GOT3 (cell line): Measurements from ENCODE around the gene PLEK.
"Not testable (repeated sequence)": the region's sequence is repeated elsewhere in the genome, so short reads cannot be mapped to it uniquely, and the experiment has no call there.

Source experiments
- DNase-seq: peaks from one replicate; lab custom pipeline; 2025; ENCODE audit warnings: mixed read lengths; lab: John Stamatoyannopoulos, UW

The PLEK gene

GRCh38 chr2:68352651-68353391, 12.3 kb upstream of the PLEK start:
- DNase-seq, result no peak

DNA sequence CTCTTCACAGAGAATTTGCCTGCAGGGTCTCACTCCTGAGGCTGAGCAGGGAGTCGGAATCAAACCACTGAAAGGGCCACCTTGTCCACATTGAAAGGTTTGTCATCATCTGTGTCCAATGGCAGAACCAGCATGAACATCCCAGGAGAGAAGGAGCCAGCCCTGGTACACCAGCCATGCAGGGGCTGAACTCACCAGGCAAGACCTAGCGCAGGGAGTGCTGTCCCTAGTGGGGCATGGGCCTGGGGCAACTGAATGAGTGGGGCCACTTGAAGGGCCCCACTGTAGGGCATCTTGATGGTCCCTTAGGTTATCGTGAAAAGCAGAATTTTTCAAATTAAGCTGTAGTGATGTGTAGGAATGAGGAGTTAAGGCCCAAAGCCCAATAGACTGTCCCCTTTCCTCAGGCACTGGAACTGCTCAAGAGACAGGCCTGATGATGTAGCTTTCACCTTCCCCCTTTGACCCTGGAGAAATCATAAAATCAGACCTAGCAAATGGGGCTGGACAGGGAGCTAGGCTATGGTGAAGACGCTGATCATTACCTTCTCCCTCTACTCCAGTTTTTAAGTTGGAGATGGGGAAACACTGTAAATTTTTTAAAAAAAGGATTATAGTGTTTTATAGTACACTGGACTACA, 8.4 kb upstream of the PLEK start:
- DNase-seq, result no peak

DNA sequence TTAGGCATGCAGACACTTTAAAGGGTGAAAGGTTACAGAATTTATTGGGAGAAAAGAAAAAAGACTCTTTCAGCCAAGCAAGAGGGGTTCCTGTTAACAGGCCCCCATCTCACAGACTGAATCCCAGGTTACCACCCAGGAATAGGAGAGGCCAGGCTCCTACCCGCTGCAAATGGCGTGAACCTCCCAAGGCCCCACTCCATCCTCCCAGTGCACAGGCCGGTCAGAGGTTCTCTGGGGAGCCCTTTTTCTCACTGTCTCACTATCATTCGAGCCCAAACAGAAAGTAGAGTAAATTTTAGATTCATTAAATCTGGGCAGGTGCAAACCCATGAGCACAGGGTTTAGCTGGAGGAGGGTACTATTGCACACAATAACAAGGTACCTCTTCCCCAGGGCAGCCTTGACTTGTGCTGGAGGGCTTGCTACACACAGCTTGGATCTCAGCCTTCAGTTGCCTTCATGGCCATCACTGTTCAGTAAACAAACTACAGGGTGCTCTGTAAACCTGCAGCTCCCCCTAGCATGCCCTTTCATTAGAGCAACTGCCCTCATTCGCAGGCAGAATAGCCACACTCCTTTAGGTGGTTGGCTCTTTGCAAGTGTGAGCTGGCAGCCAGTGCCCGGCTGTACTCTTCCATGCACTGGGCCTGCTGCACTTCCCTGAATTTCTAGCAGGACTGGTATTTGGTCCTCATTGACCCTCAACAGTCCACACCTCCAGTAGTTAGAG, 7.3 kb upstream of the PLEK start:
- peak; percentile 18 for DNase-seq

DNA sequence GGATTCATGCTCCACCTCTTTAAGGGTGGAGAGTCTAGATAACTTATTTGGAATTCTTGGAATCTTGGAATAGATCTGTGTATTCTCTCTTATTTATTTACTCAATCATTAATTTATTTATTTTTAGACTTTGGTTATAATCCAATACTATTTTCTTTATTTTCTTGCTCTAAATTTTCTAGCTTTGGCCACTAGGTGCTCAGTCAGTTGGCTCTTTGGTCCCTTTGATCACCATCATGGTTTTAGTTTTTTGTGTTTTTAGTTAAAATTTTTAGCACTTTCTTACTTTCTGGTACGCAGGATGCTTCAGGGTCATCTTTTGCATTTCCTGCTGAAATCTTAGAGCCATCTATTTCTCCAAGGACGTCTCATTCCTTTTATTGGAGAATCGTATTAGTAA, 5.2 kb upstream of the PLEK start:
- DNase-seq, result no peak

DNA sequence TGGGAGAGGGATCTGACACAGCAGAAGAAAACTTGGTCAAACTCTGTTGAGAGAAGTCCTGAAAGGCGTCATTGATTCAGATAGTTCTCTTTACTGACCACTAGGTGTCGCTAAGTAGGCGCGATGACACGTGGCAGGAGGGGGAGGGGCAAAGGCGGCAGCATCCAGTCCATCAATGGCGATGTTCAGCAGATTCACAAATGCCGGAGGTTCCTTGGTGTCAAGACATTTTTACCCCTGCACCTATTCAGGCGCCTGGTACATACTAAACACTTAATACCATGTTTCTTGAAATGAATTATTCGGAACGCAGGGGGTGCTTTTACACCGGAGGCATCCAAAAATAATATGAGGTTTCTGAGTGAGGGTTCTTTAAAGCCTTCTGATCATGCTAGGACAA, 3.0 kb upstream of the PLEK start:
- no peak for DNase-seq

GRCh38 chr2:68362749-68363148, 2.3 kb upstream of the PLEK start:
- no peak for DNase-seq

DNA sequence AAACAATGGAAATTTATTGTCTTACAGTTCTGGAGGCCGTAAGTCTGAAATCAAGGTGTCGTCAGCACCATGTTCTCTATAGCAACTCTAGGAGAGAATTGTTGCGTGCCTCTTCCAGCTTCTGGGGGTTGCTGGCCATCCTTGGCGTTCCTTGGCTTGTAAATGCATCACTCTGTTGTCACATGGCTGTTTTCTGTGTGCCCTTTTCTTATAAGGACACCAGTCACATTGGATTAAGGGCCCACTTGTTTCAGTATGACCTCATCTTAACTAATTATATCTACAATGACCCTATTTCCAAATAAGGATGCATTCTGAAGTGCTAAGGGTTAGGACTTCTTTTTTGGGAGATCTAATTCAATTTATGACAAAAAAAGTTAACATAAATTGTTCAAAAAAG, 1.4 kb upstream of the PLEK start:
- no peak for DNase-seq

- no peak for DNase-seq
Measured at GRCh38 chr2:68366083-68366560, 1.0 kb downstream of the PLEK start.

DNA sequence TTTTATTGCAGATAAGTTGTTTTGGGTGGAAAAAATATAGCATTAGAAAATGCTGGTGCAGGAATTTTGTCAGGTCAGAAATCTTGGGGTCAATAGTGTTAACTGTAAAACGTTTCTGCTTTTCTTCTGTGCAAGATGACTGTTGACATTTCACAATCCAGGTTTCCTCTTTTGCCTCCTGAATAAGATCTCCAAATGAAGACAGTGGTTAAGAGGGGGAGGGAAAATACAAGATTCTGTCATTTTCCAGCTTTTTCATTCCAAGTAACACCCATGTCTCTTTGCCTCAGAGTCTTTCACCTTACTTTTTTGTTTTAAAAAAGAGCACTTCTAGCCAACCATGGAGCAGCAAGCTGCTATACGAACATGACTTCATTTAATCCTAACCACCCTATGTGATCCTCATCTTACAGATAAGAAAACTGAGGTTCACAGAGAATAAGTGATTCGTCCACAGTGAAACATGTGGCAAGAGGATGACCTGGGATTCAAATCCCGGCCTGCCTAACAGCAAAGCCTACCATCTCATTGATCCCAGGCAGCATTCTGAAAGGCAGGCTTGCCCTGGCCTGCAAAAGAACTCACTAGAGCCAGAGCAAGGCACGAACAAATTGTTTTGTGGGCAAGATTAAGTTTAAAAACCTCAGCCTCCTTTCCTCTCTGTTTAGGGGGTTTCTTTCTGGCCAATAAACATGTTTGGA, 3.0 kb downstream of the PLEK start:
- DNase-seq, result no peak

- DNase-seq, result peak; percentile 41
Measured at GRCh38 chr2:68368654-68369336, 3.7 kb downstream of the PLEK start.

GRCh38 chr2:68369337-68369734, 4.3 kb downstream of the PLEK start:
- DNase-seq, result no peak

DNA sequence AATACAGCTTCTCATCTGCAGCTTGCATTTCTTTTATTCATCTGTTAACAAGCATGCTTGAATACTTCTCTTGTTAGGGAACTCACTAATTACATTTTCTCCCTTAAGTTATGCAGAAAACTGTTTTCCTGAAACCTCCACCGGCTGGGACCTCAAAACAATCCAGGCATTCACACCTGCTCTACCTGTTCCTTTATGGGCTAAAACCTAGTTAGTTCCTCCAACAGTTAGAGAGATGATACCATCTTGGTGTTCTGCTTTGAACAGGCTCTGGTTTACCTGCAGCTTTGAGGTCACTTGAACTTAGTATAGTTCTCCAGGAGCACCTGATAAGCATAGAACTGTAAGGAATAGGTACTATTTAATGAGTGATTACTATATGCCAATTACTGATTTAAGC, 6.1 kb downstream of the PLEK start:
- no peak for DNase-seq

DNA sequence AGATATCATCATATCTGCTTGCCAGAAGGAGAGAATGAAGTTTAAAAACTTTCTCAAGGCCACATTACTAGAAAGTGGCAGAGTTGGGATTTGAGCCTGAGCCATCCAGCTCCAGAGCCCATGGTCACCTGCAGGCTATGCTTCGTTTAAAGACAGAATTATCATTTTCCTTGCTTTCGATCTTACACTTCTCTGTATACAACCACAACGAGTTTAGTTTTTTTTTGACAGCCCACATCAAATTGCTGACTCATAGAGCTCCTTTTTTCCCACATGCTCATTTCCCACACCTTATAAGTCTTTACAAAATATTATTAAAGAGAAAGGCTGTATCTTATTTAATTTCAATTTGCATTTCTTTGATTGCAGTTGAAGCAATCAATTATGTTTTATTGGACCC, 6.5 kb downstream of the PLEK start:
- no peak for DNase-seq

DNA sequence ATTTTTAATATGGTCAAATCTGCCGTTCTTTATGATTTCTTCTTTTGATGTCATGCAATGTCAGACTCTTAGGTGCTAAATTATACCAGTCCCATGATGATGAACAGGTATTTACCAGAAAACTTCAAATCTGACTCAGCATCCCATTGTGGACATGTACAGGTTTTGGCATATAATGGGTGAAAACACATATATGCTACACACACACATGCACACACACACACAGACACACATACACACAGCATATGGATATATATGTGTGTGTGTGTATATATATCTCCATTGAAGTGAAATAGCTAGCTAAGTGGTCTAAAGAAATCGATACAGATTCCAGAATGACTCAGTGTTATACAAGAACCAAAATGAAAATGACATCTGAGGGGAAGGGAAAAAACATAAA, 7.4 kb downstream of the PLEK start:
- no peak for DNase-seq

GRCh38 chr2:68374184-68374583, 9.1 kb downstream of the PLEK start:
- no peak for DNase-seq

DNA sequence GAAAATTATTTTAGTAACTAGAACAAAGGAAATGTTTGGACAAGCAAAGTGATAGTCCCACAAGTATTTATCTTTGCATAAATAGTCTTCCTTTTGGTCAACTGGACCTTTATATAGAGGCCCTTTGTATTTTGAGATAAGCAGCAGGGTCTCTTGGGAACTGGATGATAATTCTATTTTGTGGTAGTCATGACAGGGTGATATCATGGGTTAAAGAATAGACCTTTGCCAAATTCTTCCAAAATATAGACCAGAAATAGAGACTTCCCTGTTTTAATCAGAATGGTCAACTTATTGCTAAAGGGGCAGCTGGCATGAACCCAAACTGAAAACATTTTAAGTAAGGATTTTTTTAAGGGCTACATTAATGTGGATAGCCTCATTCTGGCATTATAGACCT, 10.5 kb downstream of the PLEK start:
- DNase-seq, result no peak

GRCh38 chr2:68377137-68377780, 12.2 kb downstream of the PLEK start:
- no peak for DNase-seq

GRCh38 chr2:68378779-68379178, 13.7 kb downstream of the PLEK start:
- not testable (repeated sequence) for DNase-seq

DNA sequence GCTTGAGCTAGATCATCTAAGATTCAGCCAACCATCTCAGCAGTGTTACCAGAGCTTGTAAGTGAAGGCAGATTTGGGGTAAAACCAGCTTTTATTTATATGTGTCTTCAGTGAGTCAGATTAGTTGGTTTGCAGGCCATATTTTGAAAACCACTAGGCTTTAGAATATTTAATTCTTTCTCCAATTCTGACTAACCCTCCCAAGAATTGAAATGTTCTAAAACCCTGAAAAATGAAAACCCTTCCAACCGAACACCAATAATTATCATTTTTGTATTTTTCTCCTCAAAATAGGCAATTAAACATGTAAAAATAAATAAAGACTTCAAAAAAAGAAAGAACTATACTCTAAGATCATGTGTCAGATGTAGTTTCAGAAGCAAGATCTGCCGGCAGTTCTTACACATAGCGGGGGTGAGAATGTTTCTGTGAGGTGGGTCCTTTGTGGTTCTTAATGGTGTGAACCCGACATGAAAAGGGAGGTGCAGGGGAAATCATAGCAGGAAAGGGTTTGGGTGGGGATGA, 14.2 kb downstream of the PLEK start:
- DNase-seq, result no peak

DNA sequence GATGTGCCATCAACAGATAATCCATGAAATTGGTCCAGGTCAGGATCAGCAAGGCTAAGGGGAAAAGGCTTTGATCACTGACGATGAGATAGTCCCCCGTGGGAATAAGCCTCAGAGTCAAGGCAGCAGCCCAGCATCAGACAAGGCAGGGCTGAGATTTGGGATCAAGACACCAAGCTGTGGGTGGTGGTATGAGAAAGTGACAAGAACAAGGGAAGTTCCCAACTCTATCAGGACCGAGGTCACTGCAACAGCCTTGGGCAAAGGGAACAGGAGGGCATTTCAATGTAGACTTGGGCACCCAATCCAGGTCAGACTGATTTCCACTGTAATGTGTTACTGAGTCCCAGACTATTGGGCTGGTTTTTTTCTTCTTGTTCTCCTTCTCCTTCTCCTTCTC, 18.7 kb downstream of the PLEK start:
- no peak for DNase-seq

DNA sequence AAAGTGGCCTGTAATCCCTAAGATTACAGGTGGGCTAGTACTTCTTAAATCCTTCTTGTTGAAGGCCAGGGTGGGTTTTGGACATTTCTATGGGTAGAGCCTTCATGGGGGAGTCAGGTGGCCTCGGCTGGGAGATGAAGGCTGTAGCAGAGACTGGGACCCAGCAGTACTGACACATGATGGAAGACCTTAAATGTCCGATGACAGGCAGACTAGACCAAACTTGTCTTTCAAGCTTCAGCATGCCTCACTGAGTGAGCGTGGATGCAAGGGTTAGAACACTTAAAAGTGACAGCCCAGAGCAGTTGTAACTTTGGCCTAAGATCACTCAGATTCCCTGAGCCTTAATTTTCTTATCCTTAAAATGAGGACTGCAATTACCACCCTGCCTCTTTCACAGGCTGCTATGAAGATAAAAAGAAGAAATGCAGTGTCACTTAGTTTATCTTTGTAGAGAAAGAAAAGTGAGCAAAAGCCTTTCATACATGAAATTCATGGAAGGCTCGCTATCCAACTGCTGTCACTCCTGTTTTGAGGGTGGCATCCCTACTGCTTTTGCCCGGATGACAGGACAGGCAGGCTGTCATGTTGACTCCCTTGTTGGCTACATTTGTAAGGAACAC, 19.5 kb downstream of the PLEK start:
- no peak for DNase-seq
